Liver (tissue), 2 donors: Measurements from ENCODE around the gene TRUB2.

Source experiments
- TF ChIP-seq, protein P1 (sequence below): fragments of 150-350 bp; IDR thresholded peaks from 2 replicates; pipeline ENCODE4 v1.5.1; 2017; ENCODE audit warnings: improper control_type of control experiment, low read depth, low read length; ENCODE audit not compliant: missing input control
- TF ChIP-seq, protein P2 (sequence below): IDR thresholded peaks from 2 replicates; pipeline ENCODE4 v1.6.1; 2016; ENCODE audit warnings: antibody characterized with exemption, mild to moderate bottlenecking
- donor health status: healthy.

- TF ChIP-seq, protein P1, sequence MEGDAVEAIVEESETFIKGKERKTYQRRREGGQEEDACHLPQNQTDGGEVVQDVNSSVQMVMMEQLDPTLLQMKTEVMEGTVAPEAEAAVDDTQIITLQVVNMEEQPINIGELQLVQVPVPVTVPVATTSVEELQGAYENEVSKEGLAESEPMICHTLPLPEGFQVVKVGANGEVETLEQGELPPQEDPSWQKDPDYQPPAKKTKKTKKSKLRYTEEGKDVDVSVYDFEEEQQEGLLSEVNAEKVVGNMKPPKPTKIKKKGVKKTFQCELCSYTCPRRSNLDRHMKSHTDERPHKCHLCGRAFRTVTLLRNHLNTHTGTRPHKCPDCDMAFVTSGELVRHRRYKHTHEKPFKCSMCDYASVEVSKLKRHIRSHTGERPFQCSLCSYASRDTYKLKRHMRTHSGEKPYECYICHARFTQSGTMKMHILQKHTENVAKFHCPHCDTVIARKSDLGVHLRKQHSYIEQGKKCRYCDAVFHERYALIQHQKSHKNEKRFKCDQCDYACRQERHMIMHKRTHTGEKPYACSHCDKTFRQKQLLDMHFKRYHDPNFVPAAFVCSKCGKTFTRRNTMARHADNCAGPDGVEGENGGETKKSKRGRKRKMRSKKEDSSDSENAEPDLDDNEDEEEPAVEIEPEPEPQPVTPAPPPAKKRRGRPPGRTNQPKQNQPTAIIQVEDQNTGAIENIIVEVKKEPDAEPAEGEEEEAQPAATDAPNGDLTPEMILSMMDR, result no peak
- TF ChIP-seq, protein P2, sequence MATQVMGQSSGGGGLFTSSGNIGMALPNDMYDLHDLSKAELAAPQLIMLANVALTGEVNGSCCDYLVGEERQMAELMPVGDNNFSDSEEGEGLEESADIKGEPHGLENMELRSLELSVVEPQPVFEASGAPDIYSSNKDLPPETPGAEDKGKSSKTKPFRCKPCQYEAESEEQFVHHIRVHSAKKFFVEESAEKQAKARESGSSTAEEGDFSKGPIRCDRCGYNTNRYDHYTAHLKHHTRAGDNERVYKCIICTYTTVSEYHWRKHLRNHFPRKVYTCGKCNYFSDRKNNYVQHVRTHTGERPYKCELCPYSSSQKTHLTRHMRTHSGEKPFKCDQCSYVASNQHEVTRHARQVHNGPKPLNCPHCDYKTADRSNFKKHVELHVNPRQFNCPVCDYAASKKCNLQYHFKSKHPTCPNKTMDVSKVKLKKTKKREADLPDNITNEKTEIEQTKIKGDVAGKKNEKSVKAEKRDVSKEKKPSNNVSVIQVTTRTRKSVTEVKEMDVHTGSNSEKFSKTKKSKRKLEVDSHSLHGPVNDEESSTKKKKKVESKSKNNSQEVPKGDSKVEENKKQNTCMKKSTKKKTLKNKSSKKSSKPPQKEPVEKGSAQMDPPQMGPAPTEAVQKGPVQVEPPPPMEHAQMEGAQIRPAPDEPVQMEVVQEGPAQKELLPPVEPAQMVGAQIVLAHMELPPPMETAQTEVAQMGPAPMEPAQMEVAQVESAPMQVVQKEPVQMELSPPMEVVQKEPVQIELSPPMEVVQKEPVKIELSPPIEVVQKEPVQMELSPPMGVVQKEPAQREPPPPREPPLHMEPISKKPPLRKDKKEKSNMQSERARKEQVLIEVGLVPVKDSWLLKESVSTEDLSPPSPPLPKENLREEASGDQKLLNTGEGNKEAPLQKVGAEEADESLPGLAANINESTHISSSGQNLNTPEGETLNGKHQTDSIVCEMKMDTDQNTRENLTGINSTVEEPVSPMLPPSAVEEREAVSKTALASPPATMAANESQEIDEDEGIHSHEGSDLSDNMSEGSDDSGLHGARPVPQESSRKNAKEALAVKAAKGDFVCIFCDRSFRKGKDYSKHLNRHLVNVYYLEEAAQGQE, result no peak
These were observed 30.2 kb downstream of the TRUB2 start for GRCh38 chr9:128292009-128292408.
